HepG2 (cell line): ENCODE measurements around the gene CACNA1I. TPM values are rescaled to one million over a fixed set of nuclear protein-coding genes. Genes with fewer than 3 reads are reported as not detected.

Experiments used
- DR1 ChIP-seq: sonication (generic); formaldehyde crosslinking; IDR thresholded peaks from 2 replicates; pipeline ENCODE4 v1.8.0; 2021; ENCODE audit warnings: mild to moderate bottlenecking, missing genetic modification reagents, inconsistent platforms
- KLF6 ChIP-seq: IDR thresholded peaks from 2 replicates; pipeline ENCODE4 v1.8.0; 2016; ENCODE audit warnings: missing biosample characterization, missing genetic modification reagents
- MYC ChIP-seq: sonication (generic); formaldehyde crosslinking; IDR thresholded peaks from 2 replicates; pipeline ENCODE4 v1.9.0; 2021; ENCODE audit warnings: missing genetic modification reagents, borderline replicate concordance
- TGIF2 ChIP-seq: IDR thresholded peaks from 2 replicates; pipeline ENCODE4 v1.6.1; 2016; ENCODE audit warnings: control low read depth, missing compliant biosample characterization
- ZNF446 ChIP-seq: sonication (generic); formaldehyde crosslinking; IDR thresholded peaks from 2 replicates; pipeline ENCODE4 v1.5.0; 2020; ENCODE audit warnings: mild to moderate bottlenecking, missing genetic modification reagents
- ZNF567 ChIP-seq: sonication (generic); formaldehyde crosslinking; IDR thresholded peaks from 2 replicates; pipeline ENCODE4 v1.8.1; 2023; ENCODE audit warnings: mild to moderate bottlenecking, missing genetic modification reagents, borderline replicate concordance
- ZNF790 ChIP-seq: sonication (generic); formaldehyde crosslinking; IDR thresholded peaks from 2 replicates; pipeline ENCODE4 v1.8.0; 2022; ENCODE audit warnings: missing genetic modification reagents, mild to moderate bottlenecking, borderline replicate concordance
- polyA plus RNA-seq, 8 experiments: library from polyadenylated mRNA; depleted of rRNA in 3 of 8; stranded (reverse) in 7 of 8; unstranded in 1 of 8; fragments of >200 nt; fragmentation: Illumina TruSeq in 4 of 8; extraction: Trizol in 4 of 8; gene quantifications; 2 replicates each; pipeline versions ENCODE4 v1.2.1 to v1.2.3, GENCODE V29; 2011 to 2016; ENCODE audit warnings: low read depth in 4 of 8, missing spikeins in 1 of 8, mixed read lengths in 1 of 8; ENCODE audit not compliant: insufficient read depth in 1 of 8
- total RNA-seq, 5 experiments: library from RNA; depleted of rRNA; stranded (reverse); fragments of >200 nt; fragmentation: Illumina TruSeq; extraction: Trizol; gene quantifications; 2 replicates each; pipeline ENCODE4 v1.2.3, GENCODE V29; 2016; ENCODE audit warnings: low read depth in 1 of 5
- TF ChIP-seq, protein P1 (sequence below): sonication (generic); formaldehyde crosslinking; IDR thresholded peaks from 2 replicates; pipeline ENCODE4 v1.4.0; 2020; ENCODE audit warnings: missing genetic modification reagents, borderline replicate concordance
- TF ChIP-seq, protein P2 (sequence below): sonication (generic); formaldehyde crosslinking; IDR thresholded peaks from 2 replicates; pipeline ENCODE4 v1.4.0; 2020; ENCODE audit warnings: missing genetic modification reagents
- TF ChIP-seq, protein P3 (sequence below): sonication (generic); formaldehyde crosslinking; IDR thresholded peaks from 2 replicates; pipeline ENCODE4 v1.9.0; 2022; ENCODE audit warnings: missing genetic modification reagents, mild to moderate bottlenecking, borderline replicate concordance
- TF ChIP-seq, protein P4 (sequence below): sonication (generic); formaldehyde crosslinking; IDR thresholded peaks from 2 replicates; pipeline ENCODE4 v1.4.0; 2020; ENCODE audit warnings: mild to moderate bottlenecking, low read depth, missing genetic modification reagents

CACNA1I gene
- total and polyA plus RNA-seq, 2 of the 13 experiments (the other 11 are each of a cell fraction or from before 2014, with no cell fraction given), result not detected

DNA sequence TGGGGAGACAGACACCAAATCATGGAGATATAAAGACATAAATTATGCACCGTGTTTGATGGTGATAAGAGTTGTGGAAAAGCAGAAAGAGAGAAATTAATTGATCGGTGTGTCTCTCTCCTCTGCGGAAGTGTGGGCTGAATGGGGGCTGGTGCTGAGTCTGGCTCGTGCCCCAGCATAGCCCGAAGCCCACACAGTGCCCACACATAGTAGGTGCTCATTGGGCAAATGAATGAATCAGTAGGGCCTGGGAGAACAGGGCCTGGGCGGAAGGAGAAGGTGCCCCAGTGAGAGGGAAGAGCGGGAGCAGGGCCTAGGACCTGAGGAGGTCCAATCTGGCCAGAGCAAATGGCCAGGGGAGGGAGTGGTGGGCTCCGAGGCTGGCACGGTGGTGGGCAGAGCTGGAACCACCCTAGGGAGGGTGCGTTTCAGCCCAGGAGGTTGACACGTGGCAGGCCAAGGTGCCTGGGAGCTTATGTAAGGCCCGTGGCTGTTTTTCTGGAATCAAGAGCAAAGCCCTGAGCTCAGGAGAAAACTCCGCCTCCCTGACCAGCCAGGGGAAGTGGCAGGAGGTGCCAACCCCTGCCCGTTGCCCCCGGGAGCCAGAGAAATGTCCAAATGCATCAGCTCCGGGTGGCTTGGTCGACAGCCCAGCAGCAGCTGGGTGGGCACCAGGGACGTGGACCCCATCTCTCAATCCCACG lies 2.1 kb upstream of the CACNA1I start (continued):
- no peak for TF ChIP-seq ZNF567 (CRISPR knock-in tag)
- no peak for TF ChIP-seq ZNF790 (CRISPR knock-in tag)
- TF ChIP-seq, protein P1, sequence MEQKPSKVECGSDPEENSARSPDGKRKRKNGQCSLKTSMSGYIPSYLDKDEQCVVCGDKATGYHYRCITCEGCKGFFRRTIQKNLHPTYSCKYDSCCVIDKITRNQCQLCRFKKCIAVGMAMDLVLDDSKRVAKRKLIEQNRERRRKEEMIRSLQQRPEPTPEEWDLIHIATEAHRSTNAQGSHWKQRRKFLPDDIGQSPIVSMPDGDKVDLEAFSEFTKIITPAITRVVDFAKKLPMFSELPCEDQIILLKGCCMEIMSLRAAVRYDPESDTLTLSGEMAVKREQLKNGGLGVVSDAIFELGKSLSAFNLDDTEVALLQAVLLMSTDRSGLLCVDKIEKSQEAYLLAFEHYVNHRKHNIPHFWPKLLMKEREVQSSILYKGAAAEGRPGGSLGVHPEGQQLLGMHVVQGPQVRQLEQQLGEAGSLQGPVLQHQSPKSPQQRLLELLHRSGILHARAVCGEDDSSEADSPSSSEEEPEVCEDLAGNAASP (CRISPR knock-in tag), result no peak
- TF ChIP-seq MYC (CRISPR knock-in tag), result no peak
- no peak for TF ChIP-seq ZNF446
- TF ChIP-seq KLF6, result no peak
- TF ChIP-seq DR1, result no peak
- TF ChIP-seq, protein P2, sequence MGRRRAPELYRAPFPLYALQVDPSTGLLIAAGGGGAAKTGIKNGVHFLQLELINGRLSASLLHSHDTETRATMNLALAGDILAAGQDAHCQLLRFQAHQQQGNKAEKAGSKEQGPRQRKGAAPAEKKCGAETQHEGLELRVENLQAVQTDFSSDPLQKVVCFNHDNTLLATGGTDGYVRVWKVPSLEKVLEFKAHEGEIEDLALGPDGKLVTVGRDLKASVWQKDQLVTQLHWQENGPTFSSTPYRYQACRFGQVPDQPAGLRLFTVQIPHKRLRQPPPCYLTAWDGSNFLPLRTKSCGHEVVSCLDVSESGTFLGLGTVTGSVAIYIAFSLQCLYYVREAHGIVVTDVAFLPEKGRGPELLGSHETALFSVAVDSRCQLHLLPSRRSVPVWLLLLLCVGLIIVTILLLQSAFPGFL (CRISPR knock-in tag), result no peak
- TF ChIP-seq, protein P3, sequence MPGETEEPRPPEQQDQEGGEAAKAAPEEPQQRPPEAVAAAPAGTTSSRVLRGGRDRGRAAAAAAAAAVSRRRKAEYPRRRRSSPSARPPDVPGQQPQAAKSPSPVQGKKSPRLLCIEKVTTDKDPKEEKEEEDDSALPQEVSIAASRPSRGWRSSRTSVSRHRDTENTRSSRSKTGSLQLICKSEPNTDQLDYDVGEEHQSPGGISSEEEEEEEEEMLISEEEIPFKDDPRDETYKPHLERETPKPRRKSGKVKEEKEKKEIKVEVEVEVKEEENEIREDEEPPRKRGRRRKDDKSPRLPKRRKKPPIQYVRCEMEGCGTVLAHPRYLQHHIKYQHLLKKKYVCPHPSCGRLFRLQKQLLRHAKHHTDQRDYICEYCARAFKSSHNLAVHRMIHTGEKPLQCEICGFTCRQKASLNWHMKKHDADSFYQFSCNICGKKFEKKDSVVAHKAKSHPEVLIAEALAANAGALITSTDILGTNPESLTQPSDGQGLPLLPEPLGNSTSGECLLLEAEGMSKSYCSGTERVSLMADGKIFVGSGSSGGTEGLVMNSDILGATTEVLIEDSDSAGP, result no peak
- TF ChIP-seq, protein P4, sequence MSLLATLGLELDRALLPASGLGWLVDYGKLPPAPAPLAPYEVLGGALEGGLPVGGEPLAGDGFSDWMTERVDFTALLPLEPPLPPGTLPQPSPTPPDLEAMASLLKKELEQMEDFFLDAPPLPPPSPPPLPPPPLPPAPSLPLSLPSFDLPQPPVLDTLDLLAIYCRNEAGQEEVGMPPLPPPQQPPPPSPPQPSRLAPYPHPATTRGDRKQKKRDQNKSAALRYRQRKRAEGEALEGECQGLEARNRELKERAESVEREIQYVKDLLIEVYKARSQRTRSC, result no peak
- TF ChIP-seq TGIF2 (CRISPR knock-in tag), result no peak
- TF ChIP-seq, all 625 proteins: peak for 0
